Gastroesophageal sphincter (tissue), 3 donors: ENCODE results near the gene EDDM3A.

ENCODE experiments used
- CTCF ChIP-seq, 4 experiments: fragments of 200-600 bp in 2 of 4; fragments of 450-650 bp in 2 of 4; sonication (generic) in 1 of 4; IDR thresholded peaks; one replicate each; pipeline ENCODE4 v1.5.1; 2017 to 2019; ENCODE audit warnings: antibody characterized with exemption in 4 of 4, mild to moderate bottlenecking in 2 of 4, moderate library complexity in 2 of 4
- POLR2A ChIP-seq, 2 donors: fragments of 450-650 bp; IDR thresholded peaks; one replicate each; pipeline ENCODE4 v1.6.1; 2017; ENCODE audit warnings: antibody characterized with exemption in 2 of 2, mild to moderate bottlenecking in 2 of 2, moderate library complexity in 1 of 2

DNA sequence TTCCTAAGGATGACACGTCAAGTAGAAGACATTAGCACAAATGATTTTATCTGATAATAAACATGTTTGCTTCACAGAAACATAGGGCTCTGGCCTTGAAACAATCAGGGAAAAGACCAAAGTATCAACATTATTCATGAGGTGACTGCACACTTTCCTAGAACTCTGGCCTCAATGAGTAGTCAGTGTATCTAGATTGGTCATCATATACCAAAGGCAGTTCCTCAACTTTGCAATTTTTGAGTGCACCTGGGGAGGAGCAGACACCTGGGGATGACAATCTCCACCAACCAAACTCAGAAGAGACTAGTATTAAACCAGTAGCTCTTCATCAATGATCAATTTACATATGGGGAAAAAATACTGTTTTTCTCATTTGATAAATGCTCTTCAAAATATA, 4.5 kb downstream of the EDDM3A start:
- TF ChIP-seq POLR2A (IDR thresholded peaks at IDR 0.05) (no peak), CTCF (IDR thresholded peaks at IDR 0.05) (no peak)
